SK-N-SH (cell line): ENCODE data around the gene UPF3B. TPM values are rescaled to one million over a fixed set of nuclear protein-coding genes. Genes with fewer than 3 reads are reported as not detected.
"Not testable (repeated sequence)": the region's sequence is repeated elsewhere in the genome, so short reads cannot be mapped to it uniquely, and the experiment has no call there.

Source experiments
- CTCF ChIA-PET: fragments of 300-600, 350-600 bp; formaldehyde crosslinking; extraction: SDS; loops from one replicate; lab custom pipeline; 2021; lab: Yijun Ruan, JAX
- POLR2A ChIA-PET: fragments of 350-600 bp; sonication (Branson Sonifier 250); formaldehyde crosslinking; extraction: SDS; loops from one replicate; lab custom pipeline; 2020; ENCODE audit warnings: antibody characterized with exemption, inconsistent platforms; lab: Yijun Ruan, JAX
- DNase-seq: peaks from one replicate; pipeline ENCODE4 v3.0.0; 2012
- H2AFZ ChIP-seq: fragments of 200-600 bp; sonication (generic); 2 replicates; pipeline ENCODE4 v1.8.1; 2016; ENCODE audit warnings: antibody characterized with exemption, mild to moderate bottlenecking, low read depth
- H3F3A ChIP-seq: fragments of 200-600 bp; sonication (generic); replicated peaks from 2 replicates; pipeline ENCODE3; 2016; ENCODE audit warnings: antibody characterized with exemption, mild to moderate bottlenecking; ENCODE audit not compliant: insufficient read depth
- H3K27ac ChIP-seq, 2 experiments: fragments of 200-500 bp in 1 of 2; fragments of 200-600 bp in 1 of 2; sonication (Bioruptor generic) in 1 of 2; sonication (generic), shearing (Covaris generic) in 1 of 2; 2 replicates each; pipeline versions ENCODE4 v1.5.1 to v1.6.1; 2014 to 2016; ENCODE audit warnings: low read depth in 2 of 2, inconsistent platforms in 1 of 2, low read length in 1 of 2, mild to moderate bottlenecking in 1 of 2, mixed read lengths in 1 of 2
- H3K27me3 ChIP-seq: fragments of 200-600 bp; sonication (generic), shearing (Covaris generic); 2 replicates; pipeline ENCODE4 v1.6.1; 2016; ENCODE audit warnings: mixed run types; ENCODE audit not compliant: insufficient read depth
- H3K36me3 ChIP-seq, 2 experiments: fragments of 200-500 bp in 1 of 2; fragments of 200-600 bp in 1 of 2; sonication (Bioruptor generic) in 1 of 2; sonication (generic) in 1 of 2; replicated peaks in 1 of 2; 2 replicates each; pipeline versions ENCODE3 to v1.5.1; 2014 to 2016; ENCODE audit warnings: low read length in 1 of 2, mild to moderate bottlenecking in 1 of 2; ENCODE audit not compliant: insufficient read depth in 2 of 2, control insufficient read depth in 1 of 2
- H3K4me1 ChIP-seq, 2 experiments: fragments of 200-500 bp in 1 of 2; fragments of 200-600 bp in 1 of 2; sonication (Bioruptor generic) in 1 of 2; sonication (generic), shearing (Covaris generic) in 1 of 2; 2 replicates each; pipeline versions ENCODE4 v1.5.1 to v1.6.1; 2014 to 2016; ENCODE audit warnings: low read depth in 1 of 2, low read length in 1 of 2, mixed run types in 1 of 2; ENCODE audit not compliant: insufficient read depth in 2 of 2, control insufficient read depth in 1 of 2
- H3K4me2 ChIP-seq: fragments of 200-600 bp; sonication (generic), shearing (Covaris generic); 2 replicates; pipeline ENCODE4 v1.6.1; 2017; ENCODE audit warnings: mixed run types
- H3K4me3 ChIP-seq, 2 experiments: fragments of 200-500 bp in 1 of 2; fragments of 200-600 bp in 1 of 2; sonication (Bioruptor generic) in 1 of 2; sonication (generic), shearing (Covaris generic) in 1 of 2; 2 replicates each; pipeline versions ENCODE4 v1.5.1 to v1.8.1; 2014 to 2016; ENCODE audit warnings: low read depth in 2 of 2, inconsistent platforms in 1 of 2, low read length in 1 of 2, mild to moderate bottlenecking in 1 of 2, mixed read lengths in 1 of 2, moderate library complexity in 1 of 2
- H3K79me2 ChIP-seq: fragments of 200-600 bp; sonication (generic); 2 replicates; pipeline ENCODE4 v1.8.1; 2017; ENCODE audit warnings: mild to moderate bottlenecking; ENCODE audit not compliant: insufficient read depth
- H3K9ac ChIP-seq: fragments of 200-600 bp; sonication (generic); 2 replicates; pipeline ENCODE4 v1.6.1; 2017; ENCODE audit warnings: mixed run types
- H3K9me2 ChIP-seq: fragments of 200-600 bp; sonication (generic); 2 replicates; pipeline ENCODE4 v1.6.1; 2017; ENCODE audit warnings: mixed run types
- H3K9me3 ChIP-seq: fragments of 200-600 bp; sonication (generic); 2 replicates; pipeline ENCODE4 v1.6.1; 2017; ENCODE audit warnings: mixed run types, mild to moderate bottlenecking, moderate library complexity
- H4K20me1 ChIP-seq: fragments of 200-600 bp; sonication (generic); 2 replicates; pipeline ENCODE4 v1.6.1; 2017; ENCODE audit warnings: mild to moderate bottlenecking, mixed run types; ENCODE audit not compliant: insufficient read depth
- EP300 ChIP-seq, 2 experiments: IDR thresholded peaks; 2 replicates each; pipeline versions ENCODE4 v1.4.0 to v1.6.1; 2012; ENCODE audit warnings: borderline replicate concordance in 1 of 2, low read depth in 1 of 2, low read length in 1 of 2
- GATA2 ChIP-seq: sonication (generic); formaldehyde crosslinking; IDR thresholded peaks from 2 replicates; pipeline ENCODE4 v1.5.0; 2020; ENCODE audit warnings: mild to moderate bottlenecking, missing genetic modification reagents
- MAX ChIP-seq: IDR thresholded peaks from 2 replicates; pipeline ENCODE4 v1.4.0; 2012; ENCODE audit warnings: low read depth
- MEF2A ChIP-seq: IDR thresholded peaks from 2 replicates; pipeline ENCODE4 v1.4.0; 2012; ENCODE audit warnings: low read depth, borderline replicate concordance
- MXI1 ChIP-seq: IDR thresholded peaks from 2 replicates; pipeline ENCODE4 v1.6.1; 2012; ENCODE audit warnings: mild to moderate bottlenecking, low read depth, low read length, improper control_type of control experiment
- NFIC ChIP-seq: IDR thresholded peaks from 2 replicates; pipeline ENCODE4 v1.4.0; 2012; ENCODE audit warnings: borderline replicate concordance
- POLR2AphosphoS5 ChIP-seq: IDR thresholded peaks from 2 replicates; pipeline ENCODE4 v1.6.1; 2012; ENCODE audit warnings: low read depth, low read length
- REST ChIP-seq: IDR thresholded peaks from 2 replicates; pipeline ENCODE4 v1.6.1; 2012; ENCODE audit warnings: mild to moderate bottlenecking, low read depth, low read length, moderate library complexity
- SIN3A ChIP-seq: IDR thresholded peaks from 2 replicates; pipeline ENCODE4 v1.6.1; 2012; ENCODE audit warnings: low read depth, mild to moderate bottlenecking, low read length, moderate library complexity, borderline replicate concordance
- SMC3 ChIP-seq: IDR thresholded peaks from 2 replicates; pipeline ENCODE4 v1.6.1; 2012; ENCODE audit warnings: low read depth, low read length, improper control_type of control experiment
- TEAD4 ChIP-seq: IDR thresholded peaks from 2 replicates; pipeline ENCODE4 v1.4.0; 2012; ENCODE audit warnings: mild to moderate bottlenecking, borderline replicate concordance; ENCODE audit not compliant: insufficient read depth
- USF2 ChIP-seq: fragments of 150-350 bp; IDR thresholded peaks from 2 replicates; pipeline ENCODE4 v1.6.1; 2017; ENCODE audit warnings: antibody characterized with exemption, low read length, low read depth, borderline replicate concordance
- YY1 ChIP-seq: IDR thresholded peaks from 2 replicates; pipeline ENCODE4 v1.4.0; 2012; ENCODE audit warnings: low read depth, mild to moderate bottlenecking
- WGBS: methylation state at CpG from one replicate; pipeline ENCODE4 v1.1.6; 2017; ENCODE audit warnings: low lambda C conversion rate; 5-methylcytosine and 5-hydroxymethylcytosine counted together
- polyA plus RNA-seq, 3 experiments: library from polyadenylated mRNA; depleted of rRNA; stranded (reverse); fragments of >200 nt; gene quantifications; 2 replicates each; pipeline ENCODE4 v1.2.3, GENCODE V29; 2012

UPF3B gene
- polyA plus RNA-seq, 1 of the 3 experiments (the other 2 are of a cell fraction) = 8.9 TPM

- Histone ChIP-seq H3K9ac (no peak overlapping the region), H3F3A (no peaks in the 10 kb centered on the region), H4K20me1 (no peaks in the 10 kb centered on the region), H3K27ac (no peak overlapping the region), H2AFZ (no peak overlapping the region), H3K4me1 (no peaks in the 10 kb centered on the region), H3K9me2 (no peaks in the 10 kb centered on the region), H3K79me2 (no peaks in the 10 kb centered on the region), H3K4me2 (no peak overlapping the region), H3K9me3 (no peaks in the 10 kb centered on the region), H3K4me3 (no peak overlapping the region), H3K36me3 (peaks cover 8 to 10% of the 10 kb centered on the region in 2 experiments), H3K27me3 (no peaks in the 10 kb centered on the region; the same call in 1 of the 2 replicates)
- POLR2A ChIA-PET = no interaction called here
- CTCF ChIA-PET = no interaction called here
- no peak for TF ChIP-seq NFIC
- TF ChIP-seq REST = no peak
- TF ChIP-seq GATA2 = no peak
- TF ChIP-seq MEF2A = no peak
- no peak for TF ChIP-seq SMC3
- TF ChIP-seq TEAD4 = no peak
- no peak for TF ChIP-seq YY1
- TF ChIP-seq POLR2AphosphoS5 = no peak
- TF ChIP-seq SIN3A = no peak
- TF ChIP-seq MAX = no peak
- 92% methylated on average over 5 of the region's 5 CpGs for WGBS
- DNase-seq = no peak
Measured at GRCh38 chrX:119828446-119828845, 24.3 kb downstream of the UPF3B start.

GRCh38 chrX:119826399-119826959 lies 26.3 kb downstream of the UPF3B start:
- ChIA-PET POLR2A (no interaction called here), CTCF (interaction anchor here (0.8 kb wide), 1 partner anchor 28 kb away, joined by 3 read pairs; no protein-coding TSS in a partner anchor)
- H3K4me2 ChIP-seq = no peak overlapping the region
- no peaks in the 10 kb centered on the region for H4K20me1 ChIP-seq
- no peaks in the 10 kb centered on the region; the same call in 1 of the 2 replicates for H3K27me3 ChIP-seq
- H3K9ac ChIP-seq = no peak overlapping the region
- no peaks in the 10 kb centered on the region for H3K4me1 ChIP-seq
- H2AFZ ChIP-seq = no peak overlapping the region
- H3K36me3 ChIP-seq = peaks cover 3% of the 10 kb centered on the region in 2 experiments
- H3K27ac ChIP-seq = no peak overlapping the region
- WGBS = 63% methylated on average over 7 of the region's 7 CpGs
- no peaks in the 10 kb centered on the region for H3K9me3 ChIP-seq
- no peaks in the 10 kb centered on the region for H3F3A ChIP-seq
- TF ChIP-seq YY1 (no peak), USF2 (no peak), MXI1 (no peak), REST (no peak), EP300 (IDR thresholded peaks at IDR 0.05; ENCODE audit: borderline replicate concordance in 1 of 2, low read depth in 1 of 2, low read length in 1 of 2) (no peak), MAX (no peak)
- H3K79me2 ChIP-seq = no peaks in the 10 kb centered on the region
- no peak for DNase-seq
- H3K4me3 ChIP-seq = no peak overlapping the region
- H3K9me2 ChIP-seq = no peaks in the 10 kb centered on the region

GRCh38 chrX:119824221-119824620 lies 28.5 kb downstream of the UPF3B start:
- DNase-seq, H3K4me1 ChIP-seq, H3K27ac ChIP-seq, H3K4me2 ChIP-seq, H3F3A ChIP-seq, H4K20me1 ChIP-seq, H3K4me3 ChIP-seq, H3K36me3 ChIP-seq, CTCF ChIA-PET, H2AFZ ChIP-seq, H3K9ac ChIP-seq, H3K9me3 ChIP-seq, H3K9me2 ChIP-seq, POLR2A ChIA-PET, H3K79me2 ChIP-seq, H3K27me3 ChIP-seq: not testable (repeated sequence)
- 77% methylated on average over 2 of the region's 5 CpGs for WGBS
